Measurements from ENCODE around the gene OSGEP.

OSGEP gene

GRCh38 chr14:20412411-20412810, 42.2 kb downstream of the OSGEP start:
- H3K4me3 ChIP-seq (ENCODE audit: low read length): peak overlapping the region; percentile 85
- DNase-seq (ENCODE audit: low read depth, low spot score): no peak

- no peak overlapping the region for H3K4me3 ChIP-seq (ENCODE audit: low read length)
- no peak for DNase-seq (ENCODE audit: low read depth, low spot score)
Observed at GRCh38 chr14:20409226-20409625, 45.4 kb downstream of the OSGEP start.

- H3K4me3 ChIP-seq (ENCODE audit: low read length): no peak overlapping the region
Observed at GRCh38 chr14:20403521-20403920, 51.1 kb downstream of the OSGEP start.

GRCh38 chr14:20400965-20401593, 53.5 kb downstream of the OSGEP start:
- no peak for DNase-seq (ENCODE audit: low read depth, low spot score)

More at GRCh38 chr14:20403521-20403920, 51.1 kb downstream of the OSGEP start:
- no peak for DNase-seq (ENCODE audit: low read depth, low spot score)

GRCh38 chr14:20400589-20400964, 54.0 kb downstream of the OSGEP start:
- DNase-seq (ENCODE audit: low read depth, low spot score): no peak
- H3K4me3 ChIP-seq (ENCODE audit: low read length): no peak overlapping the region

More at GRCh38 chr14:20400965-20401593, 53.5 kb downstream of the OSGEP start:
- H3K4me3 ChIP-seq (ENCODE audit: low read length): no peak overlapping the region

GRCh38 chr14:20397511-20397910, 57.1 kb downstream of the OSGEP start:
- DNase-seq (ENCODE audit: low read depth, low spot score): no peak

More at GRCh38 chr14:20397511-20397910, 57.1 kb downstream of the OSGEP start:
- no peak overlapping the region for H3K4me3 ChIP-seq (ENCODE audit: low read length)
